Prostate gland (tissue), 2 donors: ENCODE results near the gene GAK. TPM values are rescaled to one million over a fixed set of nuclear protein-coding genes. Genes with fewer than 3 reads are reported as not detected.

ENCODE experiments used
- DNase-seq: peaks from one replicate; pipeline ENCODE4 v3.0.0-alpha.2; 2019; ENCODE audit warnings: low spot score
- H3K27ac ChIP-seq, 2 donors: fragments of 200-600 bp; sonication (generic); 2 replicates each; pipeline ENCODE4 v1.5.1; 2017 to 2019
- H3K27me3 ChIP-seq: fragments of 200-600 bp; sonication (generic); replicated peaks from 2 replicates; pipeline ENCODE4 v1.5.1; 2019; ENCODE audit not compliant: insufficient read depth
- H3K36me3 ChIP-seq, 2 donors: fragments of 200-600 bp; sonication (generic); 1 replicate in 1 of 2; 2 replicates in 1 of 2; pipeline versions ENCODE4 v1.5.1 to v1.8.1; 2017 to 2019
- H3K4me1 ChIP-seq: fragments of 200-600 bp; sonication (generic); replicated peaks from 2 replicates; pipeline ENCODE4 v1.5.1; 2019
- H3K4me3 ChIP-seq, 2 donors: fragments of 200-600 bp; sonication (generic); 2 replicates each; pipeline ENCODE4 v1.5.1; 2017 to 2019
- H3K9me3 ChIP-seq: fragments of 200-600 bp; sonication (generic); 2 replicates; pipeline ENCODE4 v1.5.1; 2017
- CTCF ChIP-seq, 4 experiments: fragments of 200-600 bp in 2 of 4; fragments of 450-650 bp in 2 of 4; sonication (generic) in 2 of 4; IDR thresholded peaks; 1 replicate in 3 of 4; 2 replicates in 1 of 4; pipeline ENCODE4 v1.5.1; 2016 to 2019; ENCODE audit warnings: antibody characterized with exemption in 4 of 4, mild to moderate bottlenecking in 2 of 4, moderate library complexity in 2 of 4
- POLR2A ChIP-seq: fragments of 450-650 bp; IDR thresholded peaks from one replicate; pipeline ENCODE4 v1.6.1; 2016; ENCODE audit warnings: antibody characterized with exemption, mild to moderate bottlenecking
- POLR2AphosphoS5 ChIP-seq: sonication (generic); formaldehyde crosslinking; IDR thresholded peaks from one replicate; pipeline ENCODE4 v1.6.1; 2017; ENCODE audit warnings: antibody characterized with exemption
- WGBS: methylation state at CpG from one replicate; pipeline ENCODE4 v1.1.5; 2018; 5-methylcytosine and 5-hydroxymethylcytosine counted together
- intact Hi-C: fragments of 100-400 bp; cut with DNase I; formaldehyde crosslinking; loops from one replicate; pipeline ENCODE4 v1.14.2; 2022
- total RNA-seq, 2 donors: library from RNA; depleted of rRNA; stranded (reverse); fragments of >200 nt; gene quantifications; one replicate each; pipeline ENCODE4 v1.1.0, GENCODE V29; 2016

Gene GAK
- total RNA-seq, 2 donors from 2014 or later, result 158 to 181 TPM

- intact Hi-C loops, result no loop called here
- Histone ChIP-seq H3K9me3 (no peaks in the 10 kb centered on the region), H3K36me3 (peaks cover 0 to 17% of the 10 kb centered on the region in 2 donors), H3K4me3 (no peak overlapping the region), H3K27me3 (no peaks in the 10 kb centered on the region), H3K27ac (no peak overlapping the region), H3K4me1 (no peaks in the 10 kb centered on the region)
- TF ChIP-seq CTCF (IDR thresholded peaks at IDR 0.05), result no peak
- TF ChIP-seq POLR2A, result no peak
- TF ChIP-seq POLR2AphosphoS5, result no peak
- 91% methylated on average over 9 of the region's 11 CpGs for WGBS
- no peak for DNase-seq
Observed at GRCh38 chr4:865121-865465, 67.0 kb downstream of the GAK start.

- Histone ChIP-seq H3K36me3 (peaks cover 0 to 15% of the 10 kb centered on the region in 2 donors), H3K27ac (no peak overlapping the region), H3K27me3 (no peaks in the 10 kb centered on the region), H3K4me1 (no peaks in the 10 kb centered on the region), H3K9me3 (no peaks in the 10 kb centered on the region), H3K4me3 (no peak overlapping the region)
- 97% methylated on average over 42 of the region's 42 CpGs for WGBS
- intact Hi-C loops, result no loop called here
- DNase-seq, result no peak
- no peak for TF ChIP-seq POLR2AphosphoS5
- no peak for TF ChIP-seq CTCF (IDR thresholded peaks at IDR 0.05)
- TF ChIP-seq POLR2A, result no peak
Observed at GRCh38 chr4:864456-865120, 67.5 kb downstream of the GAK start.

- TF ChIP-seq POLR2A, result no peak
- no peak for TF ChIP-seq POLR2AphosphoS5
- no peak for TF ChIP-seq CTCF (IDR thresholded peaks at IDR 0.05)
- 95% methylated on average over 21 of the region's 21 CpGs for WGBS
- Histone ChIP-seq H3K27me3 (no peaks in the 10 kb centered on the region), H3K36me3 (peaks cover 6 to 22% of the 10 kb centered on the region in 2 donors), H3K27ac (no peak overlapping the region), H3K9me3 (no peaks in the 10 kb centered on the region), H3K4me1 (no peaks in the 10 kb centered on the region), H3K4me3 (no peak overlapping the region)
- no peak for DNase-seq
- intact Hi-C loops, result no loop called here
Observed at GRCh38 chr4:860561-860960, 71.6 kb downstream of the GAK start.

DNA sequence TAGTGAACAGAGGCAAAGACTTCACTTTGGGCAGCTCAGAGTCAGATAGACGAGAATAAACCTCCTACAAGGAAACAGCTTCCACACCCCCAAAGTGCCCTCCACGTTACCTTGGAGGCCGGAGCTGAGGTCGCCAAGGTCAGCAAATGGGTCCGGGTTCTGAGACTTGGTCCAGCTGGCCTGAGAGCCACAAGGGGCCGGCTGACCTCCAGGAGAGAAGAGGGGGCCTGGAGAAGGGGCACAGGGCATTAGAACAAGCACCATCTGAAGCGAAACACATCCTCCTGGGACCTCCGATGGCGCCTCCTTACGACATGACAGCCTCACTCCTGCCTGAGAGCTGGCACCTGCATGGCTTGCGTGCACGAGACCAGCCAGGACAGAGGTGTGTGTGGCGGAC lies 72.6 kb downstream of the GAK start:
- no peak overlapping the region for H3K4me3 ChIP-seq
- H3K27ac ChIP-seq, result no peak overlapping the region
- TF ChIP-seq CTCF (IDR thresholded peaks at IDR 0.05) (no peak), POLR2A (no peak), POLR2AphosphoS5 (no peak)
- no peak for DNase-seq
- H3K4me1 ChIP-seq, result no peaks in the 10 kb centered on the region
- H3K27me3 ChIP-seq, result no peaks in the 10 kb centered on the region
- peaks cover 6 to 16% of the 10 kb centered on the region in 2 donors for H3K36me3 ChIP-seq
- WGBS, result 89% methylated on average over 13 of the region's 13 CpGs
- intact Hi-C loops, result no loop called here
- H3K9me3 ChIP-seq, result no peaks in the 10 kb centered on the region

DNA sequence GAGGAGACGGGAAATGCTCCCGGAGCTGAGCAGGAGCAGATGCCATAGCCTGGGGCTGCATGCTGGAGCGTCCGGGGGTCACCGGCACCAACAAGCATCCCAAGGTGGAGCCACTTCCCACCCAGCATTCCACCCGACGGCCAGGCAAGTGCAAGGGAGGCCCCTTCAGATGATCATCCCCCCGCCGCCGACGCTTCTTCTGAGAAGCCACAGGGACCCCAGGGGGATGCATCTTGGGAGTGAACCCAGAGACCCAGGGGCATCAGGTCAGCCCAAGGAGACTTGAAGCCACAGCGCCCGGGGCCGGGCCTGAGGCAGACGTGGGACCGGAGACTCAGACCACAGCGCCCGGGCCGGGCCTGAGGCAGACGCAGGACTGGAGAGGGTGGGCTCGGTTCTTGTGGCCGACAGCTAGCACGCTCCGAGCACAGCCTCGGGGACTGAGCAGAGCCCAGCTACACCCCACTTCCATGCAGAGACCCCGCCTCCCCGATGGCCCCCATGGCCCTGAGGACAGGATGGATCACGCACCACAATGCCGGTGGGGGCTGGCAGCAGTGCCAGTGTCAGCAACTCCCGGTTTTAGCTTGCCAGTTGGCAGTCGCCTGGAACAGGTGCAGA lies 73.2 kb downstream of the GAK start:
- no peak overlapping the region for H3K27ac ChIP-seq
- TF ChIP-seq POLR2A, result no peak
- no peak for TF ChIP-seq CTCF (IDR thresholded peaks at IDR 0.05)
- TF ChIP-seq POLR2AphosphoS5, result no peak
- H3K4me1 ChIP-seq, result no peaks in the 10 kb centered on the region
- no peak for DNase-seq
- intact Hi-C loops, result no loop called here
- no peak overlapping the region for H3K4me3 ChIP-seq
- 82% methylated on average over 31 of the region's 31 CpGs for WGBS
- peaks cover 6 to 10% of the 10 kb centered on the region in 2 donors for H3K36me3 ChIP-seq
- H3K27me3 ChIP-seq, result no peaks in the 10 kb centered on the region
- H3K9me3 ChIP-seq, result no peaks in the 10 kb centered on the region
